Fibroblast of gingiva (primary cell): ENCODE data around the gene MPV17L2.

Experiments
- DNase-seq: peaks from one replicate; pipeline ENCODE4 v3.0.0-alpha.2; 2011; ENCODE audit warnings: low read depth

Gene MPV17L2

GRCh38 chr19:18218600-18218999, 25.6 kb downstream of the MPV17L2 start:
- DNase-seq, result no peak

- DNase-seq, result no peak
Observed at GRCh38 chr19:18219911-18220631, 27.1 kb downstream of the MPV17L2 start.

- DNase-seq, result no peak
Observed at GRCh38 chr19:18220632-18221275, 27.7 kb downstream of the MPV17L2 start.

- no peak for DNase-seq
Observed at GRCh38 chr19:18221815-18222725, 29.1 kb downstream of the MPV17L2 start.

GRCh38 chr19:18223860-18224524, 31.0 kb downstream of the MPV17L2 start:
- DNase-seq, result no peak

GRCh38 chr19:18224525-18225354, 31.7 kb downstream of the MPV17L2 start:
- peak; percentile 98 for DNase-seq

GRCh38 chr19:18225355-18225701, 32.3 kb downstream of the MPV17L2 start:
- no peak for DNase-seq

- no peak for DNase-seq
Observed at GRCh38 chr19:18225702-18226468, 32.9 kb downstream of the MPV17L2 start, which contains the start of gene PDE4C. Gene PDE4C, minus strand, starts transcription at chr19:18226438. Its CDS starts 23 bp downstream, at chr19:18226415.

GRCh38 chr19:18226956-18227780, 34.1 kb downstream of the MPV17L2 start:
- no peak for DNase-seq

GRCh38 chr19:18227781-18228271, 34.8 kb downstream of the MPV17L2 start:
- no peak for DNase-seq

- DNase-seq, result no peak
Observed at GRCh38 chr19:18229474-18229873, 36.5 kb downstream of the MPV17L2 start.

- no peak for DNase-seq
Observed at GRCh38 chr19:18229915-18230314, 36.9 kb downstream of the MPV17L2 start.

- no peak for DNase-seq
Observed at GRCh38 chr19:18230941-18231734, 38.1 kb downstream of the MPV17L2 start.

GRCh38 chr19:18231775-18232174, 38.8 kb downstream of the MPV17L2 start:
- DNase-seq, result no peak

GRCh38 chr19:18232540-18233223, 39.7 kb downstream of the MPV17L2 start:
- no peak for DNase-seq

GRCh38 chr19:18233224-18233825, 40.3 kb downstream of the MPV17L2 start:
- no peak for DNase-seq

- no peak for DNase-seq
Observed at GRCh38 chr19:18234194-18234593, 41.2 kb downstream of the MPV17L2 start.
